GM23248 (cell line): ENCODE measurements around the gene ZFPM1.

Source experiments
- EZH2 ChIP-seq: fragments of 200-600 bp; sonication (generic); IDR thresholded peaks from 2 replicates; pipeline ENCODE4 v1.6.1; 2018; ENCODE audit warnings: antibody characterized with exemption, mild to moderate bottlenecking; ENCODE audit not compliant: insufficient read depth, poor library complexity, severe bottlenecking
- EZH2phosphoT487 ChIP-seq: fragments of 200-600 bp; sonication (generic); IDR thresholded peaks from 2 replicates; pipeline ENCODE4 v1.6.1; 2018; ENCODE audit warnings: antibody characterized with exemption, moderate library complexity, mild to moderate bottlenecking, low read depth; ENCODE audit not compliant: insufficient read depth

DNA sequence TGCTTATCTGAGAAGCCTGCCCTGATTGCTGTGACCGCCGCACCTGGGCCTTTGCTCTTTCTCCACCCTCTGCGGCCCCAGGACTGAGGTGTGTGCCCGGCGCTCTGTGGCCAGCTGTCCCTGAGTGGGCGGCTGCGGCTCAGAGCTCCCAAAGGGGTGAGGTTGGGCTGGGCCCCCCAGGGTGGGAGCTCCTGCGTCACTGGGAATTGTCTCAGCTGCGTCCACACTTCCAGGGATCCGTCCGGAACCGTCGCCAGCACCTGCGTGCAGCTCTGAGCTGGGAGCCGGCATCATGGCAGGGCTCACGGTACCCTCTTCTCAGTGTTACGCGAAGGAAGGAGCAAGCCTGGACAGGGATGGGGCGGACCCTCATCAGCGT, 46.0 kb upstream of the ZFPM1 start:
- TF ChIP-seq EZH2 (no peak), EZH2phosphoT487 (no peak)
